Measurements from ENCODE around the gene CRYBG2. TPM values are rescaled to one million over a fixed set of nuclear protein-coding genes. Genes with fewer than 3 reads are reported as not detected.
A peak's percentile ranks its signal among the peaks of the same experiment; 100 is the strongest.

Gene CRYBG2
- total RNA-seq, 1 donor, result not detected

DNA sequence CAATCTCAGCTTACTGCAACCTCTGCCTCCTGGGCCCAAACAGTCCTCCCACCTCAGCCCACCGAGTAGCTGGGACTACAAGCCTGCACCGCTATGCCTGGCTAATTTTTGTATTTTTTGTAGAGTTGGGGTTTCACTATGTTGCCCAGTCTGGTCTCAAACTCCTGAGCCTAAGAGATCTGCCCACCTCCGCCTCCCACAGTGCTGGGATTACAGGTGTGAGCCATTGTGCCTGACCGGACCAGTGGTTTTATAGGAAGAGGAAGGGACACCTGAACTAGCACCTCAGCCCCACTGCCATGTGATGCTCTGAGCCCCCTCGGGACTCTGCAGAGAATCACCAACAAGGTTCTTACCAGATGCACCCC is 4.1 kb downstream of the CRYBG2 start:
- no peak for DNase-seq (ENCODE audit: low read depth)
- TF ChIP-seq, protein P1, sequence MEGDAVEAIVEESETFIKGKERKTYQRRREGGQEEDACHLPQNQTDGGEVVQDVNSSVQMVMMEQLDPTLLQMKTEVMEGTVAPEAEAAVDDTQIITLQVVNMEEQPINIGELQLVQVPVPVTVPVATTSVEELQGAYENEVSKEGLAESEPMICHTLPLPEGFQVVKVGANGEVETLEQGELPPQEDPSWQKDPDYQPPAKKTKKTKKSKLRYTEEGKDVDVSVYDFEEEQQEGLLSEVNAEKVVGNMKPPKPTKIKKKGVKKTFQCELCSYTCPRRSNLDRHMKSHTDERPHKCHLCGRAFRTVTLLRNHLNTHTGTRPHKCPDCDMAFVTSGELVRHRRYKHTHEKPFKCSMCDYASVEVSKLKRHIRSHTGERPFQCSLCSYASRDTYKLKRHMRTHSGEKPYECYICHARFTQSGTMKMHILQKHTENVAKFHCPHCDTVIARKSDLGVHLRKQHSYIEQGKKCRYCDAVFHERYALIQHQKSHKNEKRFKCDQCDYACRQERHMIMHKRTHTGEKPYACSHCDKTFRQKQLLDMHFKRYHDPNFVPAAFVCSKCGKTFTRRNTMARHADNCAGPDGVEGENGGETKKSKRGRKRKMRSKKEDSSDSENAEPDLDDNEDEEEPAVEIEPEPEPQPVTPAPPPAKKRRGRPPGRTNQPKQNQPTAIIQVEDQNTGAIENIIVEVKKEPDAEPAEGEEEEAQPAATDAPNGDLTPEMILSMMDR (IDR thresholded peaks at IDR 0.05; ENCODE audit: insufficient read depth, low read depth, low read length), result no peak
- no peak overlapping the region for H3K4me3 ChIP-seq (ENCODE audit: low read depth, low read length)

DNA sequence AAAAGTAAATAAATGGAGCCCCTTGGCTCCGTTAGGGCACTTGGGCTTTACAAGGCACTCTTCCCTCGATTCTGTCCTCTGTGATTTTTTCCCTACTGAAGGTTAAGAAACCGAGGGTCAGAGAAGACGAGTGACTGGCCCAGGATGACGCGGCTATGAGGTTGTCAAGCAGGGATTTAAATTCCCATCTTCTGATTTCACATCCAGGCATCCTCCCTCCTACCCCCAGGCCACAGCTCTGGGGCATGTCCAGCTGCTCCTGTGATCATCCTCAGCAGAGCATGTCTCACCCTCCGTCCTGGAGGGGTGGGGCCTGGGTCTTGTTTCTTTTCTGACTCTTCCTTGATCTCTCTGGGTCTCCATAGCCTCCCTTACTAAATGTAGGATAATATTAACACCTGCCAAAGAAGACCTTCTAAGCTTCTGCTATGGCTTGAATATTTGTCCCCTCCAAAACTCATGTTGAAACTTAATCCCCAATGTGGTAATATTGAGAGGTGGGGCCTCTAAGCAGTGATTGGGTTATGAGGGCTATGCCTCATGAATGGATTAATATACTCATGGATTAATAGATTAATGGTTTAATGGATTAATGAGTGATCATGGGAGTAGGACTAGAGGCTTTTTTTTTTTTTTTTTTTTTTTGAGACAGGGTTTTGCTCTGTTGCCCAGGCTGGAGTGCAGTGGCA is 4.6 kb downstream of the CRYBG2 start:
- H3K4me3 ChIP-seq (ENCODE audit: low read depth, low read length), result no peak overlapping the region
- peak; percentile 78 for DNase-seq (ENCODE audit: low read depth)
- TF ChIP-seq, protein P1 (IDR thresholded peaks at IDR 0.05; ENCODE audit: insufficient read depth, low read depth, low read length), result no peak

DNA sequence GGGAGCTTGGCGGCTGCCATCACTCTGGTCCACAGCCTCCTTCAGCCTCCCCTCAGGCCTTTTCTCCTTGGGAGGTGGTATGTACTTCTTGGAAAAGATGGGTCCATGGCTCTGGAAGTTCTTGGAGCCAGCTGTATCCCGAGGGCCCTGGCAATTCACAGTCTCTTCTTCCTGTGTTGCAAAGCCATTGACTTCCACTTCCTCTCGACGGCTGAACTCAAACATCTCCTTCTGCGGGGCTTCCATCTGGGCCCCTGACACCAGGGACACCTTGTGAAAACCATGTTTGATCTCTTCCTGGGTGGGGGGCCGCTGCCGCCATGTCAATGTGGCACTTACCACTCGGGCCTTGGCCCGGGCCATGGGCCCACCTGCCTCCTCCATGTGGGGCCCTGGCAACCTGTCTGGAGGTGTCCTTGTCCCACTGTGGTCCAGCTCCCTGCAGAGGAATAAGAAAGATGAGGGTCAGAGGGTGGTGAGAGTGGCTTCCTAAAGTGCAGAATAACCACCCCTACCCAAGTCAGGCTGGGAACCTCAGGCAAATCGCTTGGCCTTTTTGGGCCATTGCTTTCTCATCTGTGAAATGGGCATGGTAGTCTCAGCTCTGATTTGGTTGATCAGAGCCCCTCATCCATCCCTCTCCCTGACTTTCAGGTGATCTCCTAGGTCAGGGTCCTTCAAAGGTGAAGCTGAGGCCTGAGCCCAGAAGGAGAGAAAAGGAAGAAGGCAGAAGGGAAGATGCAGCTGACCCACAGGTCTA is 7.5 kb downstream of the CRYBG2 start:
- DNase-seq (ENCODE audit: low read depth), result no peak
- H3K4me3 ChIP-seq (ENCODE audit: low read depth, low read length), result no peak overlapping the region
- TF ChIP-seq, protein P1 (IDR thresholded peaks at IDR 0.05; ENCODE audit: insufficient read depth, low read depth, low read length), result no peak

DNA sequence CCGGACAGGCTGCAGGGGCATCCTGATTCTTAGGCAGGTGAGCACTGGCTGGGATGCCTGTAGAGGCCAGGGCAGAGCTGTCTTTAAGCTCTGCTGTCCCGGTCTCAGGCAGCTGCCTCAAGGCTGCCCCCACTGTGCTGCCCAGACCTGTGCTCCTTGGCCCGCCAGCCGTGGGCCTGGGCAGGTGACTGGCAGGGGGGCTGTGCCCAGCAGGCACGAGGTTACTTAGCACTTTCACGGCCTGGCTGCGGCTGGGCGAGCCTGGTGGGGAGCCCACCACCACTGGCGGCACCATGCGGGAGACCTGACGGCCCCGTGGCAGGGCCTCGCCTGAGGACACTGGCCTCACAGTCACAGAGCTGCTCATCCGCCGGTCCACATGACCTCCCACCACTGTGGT is 8.2 kb downstream of the CRYBG2 start:
- no peak overlapping the region for H3K4me3 ChIP-seq (ENCODE audit: low read depth, low read length)
- TF ChIP-seq, protein P1 (IDR thresholded peaks at IDR 0.05; ENCODE audit: insufficient read depth, low read depth, low read length), result no peak
- no peak for DNase-seq (ENCODE audit: low read depth)

DNA sequence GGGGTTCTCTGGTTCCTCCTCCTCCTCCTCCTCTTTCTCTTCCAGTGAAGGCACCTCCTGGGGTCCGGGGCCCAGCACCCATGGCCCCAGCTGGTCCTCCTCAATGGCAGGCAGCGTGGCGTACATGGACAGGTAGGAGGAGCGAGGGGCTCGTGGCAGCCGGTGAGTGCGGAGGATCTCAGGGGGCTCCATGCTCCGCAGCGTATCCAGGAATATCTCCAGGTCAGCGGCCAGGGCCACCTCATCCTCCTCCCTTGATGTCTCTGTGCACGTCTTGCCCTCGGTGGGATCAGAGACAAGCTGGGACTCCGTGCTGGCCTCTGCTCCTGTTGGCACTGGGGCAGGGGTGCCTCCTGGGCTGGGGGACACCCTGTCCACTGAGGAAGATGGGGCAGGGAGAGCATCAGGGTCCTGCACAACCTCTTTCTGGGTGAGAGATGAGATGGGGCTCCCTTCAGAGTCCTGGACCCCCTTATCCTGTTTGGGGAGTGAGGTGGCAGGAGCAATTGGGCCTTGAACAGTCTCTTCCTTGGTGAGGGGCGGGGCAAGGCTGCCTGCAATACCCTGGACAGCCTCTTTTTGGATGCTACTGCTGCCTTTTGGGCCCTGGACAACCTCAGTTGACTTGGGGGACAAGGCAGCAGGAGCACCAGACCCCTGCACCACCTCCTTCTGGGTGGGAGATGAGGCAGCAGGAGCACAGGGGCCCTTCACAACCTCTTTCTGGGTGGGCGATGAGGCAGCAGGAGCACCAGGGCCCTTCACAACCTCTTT is 9.6 kb downstream of the CRYBG2 start:
- DNase-seq (ENCODE audit: low read depth), result no peak
- TF ChIP-seq, protein P1 (IDR thresholded peaks at IDR 0.05; ENCODE audit: insufficient read depth, low read depth, low read length), result no peak
- no peak overlapping the region for H3K4me3 ChIP-seq (ENCODE audit: low read depth, low read length)

DNA sequence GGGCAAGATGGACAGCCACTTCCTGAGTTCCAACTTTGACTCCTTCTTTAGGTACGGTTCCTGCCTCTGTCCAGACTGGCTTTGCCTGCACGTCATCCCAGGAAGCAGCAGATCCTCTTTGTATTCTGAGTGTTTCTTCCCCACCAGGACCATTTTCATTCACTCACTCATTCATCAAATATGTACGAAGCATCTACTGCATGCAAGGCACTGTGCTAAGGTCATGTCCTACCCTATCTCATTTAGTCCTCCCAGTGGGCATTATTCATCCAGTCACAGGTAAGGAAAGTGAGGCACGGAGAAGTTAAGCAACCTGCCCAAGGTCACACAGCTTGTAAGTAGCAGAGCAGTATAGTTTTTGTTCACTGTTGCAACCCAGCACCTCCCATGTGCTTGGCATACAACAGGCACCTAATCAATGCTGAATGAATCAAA is 13.9 kb downstream of the CRYBG2 start:
- H3K4me3 ChIP-seq (ENCODE audit: low read depth, low read length), result no peak overlapping the region
- no peak for DNase-seq (ENCODE audit: low read depth)
- TF ChIP-seq, protein P1 (IDR thresholded peaks at IDR 0.05; ENCODE audit: insufficient read depth, low read depth, low read length), result no peak
